Endothelial cell of hepatic sinusoid (primary cell): ENCODE measurements around the gene CHSY3.
"Not testable (repeated sequence)": the region's sequence is repeated elsewhere in the genome, so short reads cannot be mapped to it uniquely, and the experiment has no call there.

Experiments
- in situ Hi-C: cut with HindIII; loops from 2 replicates; pipeline ENCODE4 v1.10.0; 2017; ENCODE audit warnings: low sequenced_read_pairs

CHSY3 gene

DNA sequence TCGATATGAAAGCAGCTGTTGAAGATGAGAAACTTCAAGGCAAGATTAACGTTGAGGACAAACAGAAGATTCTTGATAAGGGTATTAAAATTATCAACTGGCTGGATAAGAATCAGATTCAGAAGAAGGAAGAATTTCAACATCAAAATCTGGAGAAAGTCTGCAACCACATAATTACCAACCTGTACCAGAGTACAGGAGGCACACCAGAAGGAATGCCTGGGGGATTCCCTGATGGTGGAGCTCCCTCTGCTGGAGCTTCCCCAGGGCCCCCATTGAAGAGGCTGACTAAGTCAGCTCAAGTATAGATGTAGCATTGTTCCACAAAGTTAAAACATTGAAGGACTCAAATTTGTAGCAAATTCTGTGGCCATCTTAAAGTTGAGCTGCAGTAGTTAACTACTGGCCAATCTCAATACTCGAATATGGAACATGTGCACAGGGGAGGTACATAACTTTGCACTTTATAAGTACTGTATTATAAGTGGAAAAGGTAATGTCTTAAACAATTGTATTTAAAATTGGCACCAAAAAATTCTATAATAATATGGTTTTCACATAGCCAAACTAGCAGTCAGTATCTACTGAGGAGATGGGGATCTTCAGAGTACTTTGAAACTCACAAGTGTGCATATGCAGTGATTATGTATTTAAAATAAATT, 237.5 kb downstream of the CHSY3 start:
- in situ Hi-C loops: no loop called here

DNA sequence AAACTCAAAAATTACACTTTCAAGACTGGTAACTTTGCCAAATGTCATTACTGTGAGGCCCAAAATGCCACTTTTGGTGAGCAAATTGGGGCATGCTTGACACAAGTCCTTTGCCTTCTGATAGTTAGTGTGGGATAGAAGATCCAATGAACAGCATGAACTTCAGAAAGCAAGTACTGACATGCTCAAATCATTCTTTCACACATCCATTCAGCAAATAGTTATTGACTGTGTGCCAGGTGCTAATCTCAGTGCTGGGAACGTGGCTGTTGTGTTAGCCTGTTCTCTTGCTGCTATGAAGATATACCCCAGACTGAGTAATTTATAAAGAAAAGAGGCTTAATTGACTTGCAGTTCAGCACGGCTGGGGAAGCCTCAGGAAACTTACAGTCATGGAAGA, 247.0 kb downstream of the CHSY3 start:
- in situ Hi-C loops: no loop called here

- in situ Hi-C loops: no loop called here
Observed at GRCh38 chr5:130155345-130156011, 251.2 kb downstream of the CHSY3 start.

- in situ Hi-C loops: no loop called here
Observed at GRCh38 chr5:130158036-130158435, 253.8 kb downstream of the CHSY3 start.

- in situ Hi-C loops: no loop called here
Observed at GRCh38 chr5:130159968-130160367, 255.7 kb downstream of the CHSY3 start.

DNA sequence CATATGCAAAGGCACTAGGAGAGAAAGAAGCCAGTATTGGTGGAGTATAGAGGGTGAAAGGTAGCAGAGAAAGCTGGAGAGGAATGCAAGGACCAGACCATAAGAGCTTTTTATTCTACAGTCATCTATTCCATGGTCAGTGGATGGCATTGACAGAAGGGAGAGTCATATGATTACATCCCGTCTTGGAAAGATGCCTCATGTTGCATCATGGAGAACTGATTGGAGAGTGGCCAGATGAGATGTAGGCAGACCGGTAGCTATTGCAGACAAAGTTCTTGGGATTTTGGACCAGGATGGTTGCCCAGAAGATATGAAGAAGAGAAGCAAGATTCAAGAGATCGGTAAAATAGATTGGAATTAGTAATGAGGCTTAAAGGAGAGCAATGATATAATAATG, 260.7 kb downstream of the CHSY3 start:
- in situ Hi-C loops: no loop called here

DNA sequence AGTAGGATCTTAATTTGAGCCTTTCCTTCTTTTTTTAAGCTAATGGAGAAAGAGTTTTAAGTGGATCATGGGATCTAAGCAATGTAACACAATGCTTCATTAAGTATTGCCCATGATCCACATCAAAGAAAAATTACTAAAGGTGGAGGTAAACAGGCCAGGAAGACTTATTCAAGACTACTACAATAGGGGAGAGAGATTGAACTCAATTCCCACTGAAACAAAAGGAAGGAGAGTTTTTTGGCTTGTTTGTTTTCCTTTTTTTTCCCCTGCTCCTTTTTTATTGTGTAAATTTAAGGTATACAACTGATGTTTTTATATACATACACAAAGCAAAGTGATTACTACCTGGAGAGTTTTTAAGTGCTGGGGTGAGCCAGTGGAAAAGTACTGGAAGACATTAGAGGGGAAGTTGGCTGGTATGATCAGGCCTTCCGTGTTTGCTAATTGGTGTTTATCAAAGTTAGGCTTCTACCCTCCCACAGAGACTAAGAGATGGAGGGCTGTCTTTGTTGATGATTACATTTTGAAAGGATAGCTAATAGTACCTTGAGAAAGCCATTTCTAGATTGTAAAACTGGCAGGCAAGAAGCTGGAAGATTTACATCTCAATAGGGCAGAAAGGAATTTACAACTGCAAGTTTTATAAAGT, 262.7 kb downstream of the CHSY3 start:
- in situ Hi-C loops: no loop called here

- in situ Hi-C loops: no loop called here
Observed at GRCh38 chr5:130168211-130168610, 263.9 kb downstream of the CHSY3 start.

GRCh38 chr5:130171699-130172098, 267.4 kb downstream of the CHSY3 start:
- in situ Hi-C loops: no loop called here

GRCh38 chr5:130183115-130183514, 278.9 kb downstream of the CHSY3 start:
- in situ Hi-C loops: loop anchor here (5.0 kb wide), 1 partner anchor 46 kb away; no protein-coding TSS in a partner anchor

GRCh38 chr5:130189961-130190360, 285.7 kb downstream of the CHSY3 start:
- in situ Hi-C loops: no loop called here

DNA sequence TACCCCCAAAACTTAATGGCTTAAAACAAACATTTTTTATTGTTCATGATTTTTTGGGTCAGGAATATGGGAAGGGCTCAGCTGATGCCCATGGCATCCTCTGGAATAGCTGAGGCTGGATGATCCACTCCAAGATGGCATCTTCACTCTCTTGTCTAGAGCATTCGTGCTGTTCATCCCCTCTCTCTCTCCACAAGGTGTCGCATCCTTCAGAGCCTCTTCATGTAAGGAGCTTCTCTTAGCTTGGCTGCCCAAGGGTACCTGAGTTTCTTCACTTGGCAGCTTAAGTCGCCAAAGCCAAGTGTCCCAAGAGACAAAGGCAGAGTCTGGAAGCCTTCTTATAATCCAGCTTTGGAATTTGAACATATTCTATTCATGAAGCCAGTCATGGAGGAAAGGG, 294.7 kb downstream of the CHSY3 start:
- in situ Hi-C loops: no loop called here

GRCh38 chr5:130206686-130207085, 302.4 kb downstream of the CHSY3 start:
- in situ Hi-C loops: no loop called here

- in situ Hi-C loops: no loop called here
Observed at GRCh38 chr5:130213607-130214006, 309.3 kb downstream of the CHSY3 start.

DNA sequence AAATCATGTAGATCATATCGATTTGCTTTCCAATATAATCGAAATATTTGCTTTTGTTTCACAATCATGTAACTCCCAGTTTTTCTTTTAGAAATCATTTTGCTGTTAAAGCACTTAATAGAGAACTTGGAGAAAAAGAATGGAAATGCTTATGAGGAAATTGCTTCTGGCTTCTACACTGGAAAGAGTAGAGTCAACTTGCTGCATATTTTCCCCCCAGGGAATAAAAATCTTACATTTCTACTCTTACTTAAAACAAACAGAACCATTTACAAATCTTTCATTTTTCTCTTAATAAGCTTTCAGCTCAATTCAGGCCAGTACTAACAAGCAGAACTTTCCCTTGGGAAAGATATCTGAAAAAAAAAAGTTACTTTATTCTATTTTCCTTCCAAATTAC, 312.0 kb downstream of the CHSY3 start:
- in situ Hi-C loops: no loop called here

- in situ Hi-C loops: no loop called here
Observed at GRCh38 chr5:130222573-130222972, 318.3 kb downstream of the CHSY3 start.

DNA sequence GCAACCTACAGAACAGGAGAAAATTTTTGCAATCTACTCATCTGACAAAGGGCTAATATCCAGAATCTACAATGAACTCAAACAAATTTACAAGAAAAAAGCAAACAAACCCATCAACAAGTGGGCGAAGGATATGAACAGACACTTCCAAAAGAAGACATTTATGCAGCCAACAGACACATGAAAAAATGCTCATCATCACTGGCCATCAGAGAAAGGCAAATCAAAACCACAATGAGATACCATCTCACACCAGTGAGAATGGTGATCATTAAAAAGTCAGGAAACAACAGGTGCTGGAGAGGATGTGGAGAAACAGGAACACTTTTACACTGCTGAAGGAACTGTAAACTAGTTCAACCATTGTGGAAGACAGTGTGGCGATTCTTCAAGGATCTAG, 322.3 kb downstream of the CHSY3 start:
- in situ Hi-C loops: not testable (repeated sequence)

- in situ Hi-C loops: no loop called here
Observed at GRCh38 chr5:130227699-130228098, 323.4 kb downstream of the CHSY3 start.

GRCh38 chr5:130231786-130232185, 327.5 kb downstream of the CHSY3 start:
- in situ Hi-C loops: no loop called here

GRCh38 chr5:130234816-130235215, 330.6 kb downstream of the CHSY3 start:
- in situ Hi-C loops: no loop called here
